ENCODE measurements around the gene NKG7. TPM values are rescaled to one million over a fixed set of nuclear protein-coding genes. Genes with fewer than 3 reads are reported as not detected.

Gene NKG7
- total and polyA plus RNA-seq, 2 of the 13 experiments (the other 11 are each of a cell fraction or from before 2014, with no cell fraction given): 0.40 TPM; not detected in 1

GRCh38 chr19:51417810-51418157 is 45.3 kb upstream of the NKG7 start:
- DNase-seq (ENCODE audit: low spot score) (no peak), FAIRE-seq (no peak), ATAC-seq (no peak)
- TF ChIP-seq CCAR2 (optimal IDR thresholded peaks at IDR 0.05; ENCODE audit: low read depth, low read length) (no peak), ZNF749 (CRISPR knock-in tag; IDR thresholded peaks at IDR 0.05; ENCODE audit: borderline replicate concordance) (no peak), E2F1 (CRISPR knock-in tag; IDR thresholded peaks at IDR 0.05) (no peak), NFE2 (CRISPR knock-in tag; IDR thresholded peaks at IDR 0.05) (no peak)
- no peak overlapping the region for H3K9ac ChIP-seq (ENCODE audit: insufficient read depth, low read depth, low read length)
- in situ Hi-C loops (cut with HindIII; ENCODE audit: extremely low pct_ligation_motif_present, low pct_unique_long_range_greater_than_20kb) (no loop called here), intact Hi-C loops (cut with micrococcal nuclease; ENCODE audit: unreplicated experiment) (no loop called here)
- H4K20me1 ChIP-seq (ENCODE audit: insufficient read depth, low read length): peaks cover 5% of the 10 kb centered on the region; the same call in 1 of the 2 replicates
- no peak overlapping the region for H2AFZ ChIP-seq (ENCODE audit: low read length)
- H3K27ac ChIP-seq (ENCODE audit: extremely low read length, insufficient read depth, low read length): no peak overlapping the region
- no peaks in the 10 kb centered on the region for H3K79me2 ChIP-seq (ENCODE audit: insufficient read depth, low read length)
- no peak overlapping the region for H3K4me3 ChIP-seq (replicated peaks in 1 of 3; ENCODE audit: insufficient read depth in 1 of 3, low read depth in 2 of 3, low read length in 3 of 3)
- no peaks in the 10 kb centered on the region for H3K9me3 ChIP-seq (ENCODE audit: low read length)
- ChIA-PET POLR2A (no interaction called here), CTCF (ENCODE audit: low intra/inter-chr PET ratio, low total read pairs) (no interaction called here)
- WGBS (ENCODE audit: low lambda C conversion rate): 30% methylated on average over 3 of the region's 3 CpGs
- H3K36me3 ChIP-seq (replicated peaks in 1 of 2; ENCODE audit: control insufficient read depth in 1 of 2, insufficient read depth in 2 of 2, low read length in 2 of 2): no peaks in the 10 kb centered on the region
- no TSS peak for BruUV-seq (replicated peaks)
- no peaks in the 10 kb centered on the region; a peak in 2 of 5 replicates for H3K27me3 ChIP-seq (ENCODE audit: control insufficient read depth in 1 of 2, insufficient read depth in 2 of 2, low read length in 2 of 2)
- no peaks in the 10 kb centered on the region for H3K4me1 ChIP-seq (ENCODE audit: insufficient read depth, low read length)
- H3K4me2 ChIP-seq (ENCODE audit: low read depth, low read length): no peak overlapping the region

- Histone ChIP-seq H3K9me3 (ENCODE audit: low read length) (no peaks in the 10 kb centered on the region), H3K27me3 (ENCODE audit: control insufficient read depth in 1 of 2, insufficient read depth in 2 of 2, low read length in 2 of 2) (no peaks in the 10 kb centered on the region; a peak in 2 of 5 replicates), H3K4me2 (ENCODE audit: low read depth, low read length) (no peak within 1 kb of the TSS), H3K79me2 (ENCODE audit: insufficient read depth, low read length) (no peaks in the 10 kb centered on the region), H3K9ac (ENCODE audit: insufficient read depth, low read depth, low read length) (no peak within 1 kb of the TSS), H3K4me1 (ENCODE audit: insufficient read depth, low read length) (no peaks in the 10 kb centered on the region), H3K27ac (ENCODE audit: extremely low read length, insufficient read depth, low read length) (no peak within 1 kb of the TSS), H4K20me1 (ENCODE audit: insufficient read depth, low read length) (peaks cover 5% of the 10 kb centered on the region; the same call in 1 of the 2 replicates), H3K4me3 (replicated peaks in 1 of 3; ENCODE audit: insufficient read depth in 1 of 3, low read depth in 2 of 3, low read length in 3 of 3) (no peak within 1 kb of the TSS), H3K36me3 (replicated peaks in 1 of 2; ENCODE audit: control insufficient read depth in 1 of 2, insufficient read depth in 2 of 2, low read length in 2 of 2) (no peaks in the 10 kb centered on the region), H2AFZ (ENCODE audit: low read length) (no peak within 1 kb of the TSS)
- DNase-seq (ENCODE audit: low spot score): no peak
- WGBS (ENCODE audit: low lambda C conversion rate): 39% methylated on average over 14 of the region's 21 CpGs
- no peak for ATAC-seq
- FAIRE-seq: no peak
- intact Hi-C loops (cut with micrococcal nuclease; ENCODE audit: unreplicated experiment) (no loop called here), in situ Hi-C loops (cut with HindIII; ENCODE audit: extremely low pct_ligation_motif_present, low pct_unique_long_range_greater_than_20kb) (no loop called here)
- CTCF ChIA-PET (ENCODE audit: low intra/inter-chr PET ratio, low total read pairs): no interaction called here
- no TSS peak for BruUV-seq (replicated peaks)
- POLR2A ChIA-PET: no interaction called here
- no peak for TF ChIP-seq GABPA (IDR thresholded peaks at IDR 0.05; ENCODE audit: low read depth, low read length)
- TF ChIP-seq GABPA (CRISPR knock-in tag; IDR thresholded peaks at IDR 0.05; ENCODE audit: low read depth): no peak
- no peak for TF ChIP-seq GLMP (CRISPR knock-in tag; IDR thresholded peaks at IDR 0.05; ENCODE audit: borderline replicate concordance)
- TF ChIP-seq REPIN1 (CRISPR knock-in tag; IDR thresholded peaks at IDR 0.05; ENCODE audit: borderline replicate concordance, low read depth): no peak
- no peak for TF ChIP-seq USF2 (IDR thresholded peaks at IDR 0.05; ENCODE audit: low read depth, low read length)
- TF ChIP-seq USF2 (CRISPR knock-in tag; IDR thresholded peaks at IDR 0.05; ENCODE audit: borderline replicate concordance): no peak
- TF ChIP-seq ZBTB43 (CRISPR knock-in tag; conservative IDR thresholded peaks at IDR 0.05): no peak
Measured at GRCh38 chr19:51417107-51417809, 44.8 kb upstream of the NKG7 start, which contains the start of gene SIGLEC10. TSS of gene SIGLEC10 (minus strand) at chr19:51417642. CDS start at chr19:51417581, 61 bp downstream.

Data from HepG2 (cell line).